Stimulated activated CD8-positive, alpha-beta memory T cell treated with anti-CD3 and anti-CD28 coated beads, Interleukin-4, amount 100 ng/mL, for 4 hours (primary cell): ENCODE results near the gene TAS2R42.

Experiments
- DNase-seq, 2 donors: peaks; one replicate each; pipeline ENCODE4 v3.0.0-alpha.2; 2020; ENCODE audit warnings: low read depth in 2 of 2, low spot score in 1 of 2

The TAS2R42 gene, protein sequence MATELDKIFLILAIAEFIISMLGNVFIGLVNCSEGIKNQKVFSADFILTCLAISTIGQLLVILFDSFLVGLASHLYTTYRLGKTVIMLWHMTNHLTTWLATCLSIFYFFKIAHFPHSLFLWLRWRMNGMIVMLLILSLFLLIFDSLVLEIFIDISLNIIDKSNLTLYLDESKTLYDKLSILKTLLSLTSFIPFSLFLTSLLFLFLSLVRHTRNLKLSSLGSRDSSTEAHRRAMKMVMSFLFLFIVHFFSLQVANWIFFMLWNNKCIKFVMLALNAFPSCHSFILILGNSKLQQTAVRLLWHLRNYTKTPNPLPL

DNA sequence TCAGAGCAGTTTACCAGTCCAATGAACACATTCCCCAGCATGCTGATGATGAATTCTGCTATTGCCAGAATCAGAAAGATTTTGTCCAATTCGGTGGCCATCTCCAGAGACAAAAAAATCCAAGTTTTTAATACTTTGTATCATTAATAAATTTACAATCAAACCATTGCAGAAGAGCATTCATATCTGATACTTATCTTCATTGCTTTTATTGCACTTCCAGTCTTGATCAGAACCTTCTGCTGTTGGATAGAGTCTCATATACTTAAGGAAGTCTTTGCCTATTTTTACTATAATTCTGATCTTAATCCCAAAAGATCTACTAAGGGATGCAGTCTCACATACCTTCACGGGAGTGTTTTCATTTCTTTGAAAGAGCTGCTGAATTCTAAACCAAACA lies at the start of gene TAS2R42:
Gene TAS2R42, minus strand, starts transcription at position 101 of the 400 bp plus-strand sequence. Its CDS starts 0 bp downstream, at position 101.
- DNase-seq, result no peak

DNA sequence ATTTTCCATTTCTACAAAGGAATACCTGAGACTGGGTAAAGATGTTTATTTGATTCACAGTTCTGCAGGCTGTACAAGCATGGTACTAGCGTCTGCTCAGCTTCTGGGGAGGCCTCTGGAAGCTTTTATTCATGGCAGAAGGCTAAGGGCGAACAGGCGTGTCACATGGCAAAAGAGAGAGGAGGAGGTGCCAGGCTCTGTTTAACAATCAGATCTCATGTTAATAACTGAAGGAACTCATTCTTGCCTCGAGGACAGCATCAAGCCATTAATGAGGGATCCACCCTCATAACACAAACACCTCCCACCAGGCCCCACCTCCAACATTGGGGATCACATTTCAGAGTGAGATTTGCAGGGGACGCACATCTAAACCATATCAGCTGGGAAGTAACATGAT lies 46.8 kb upstream of the TAS2R42 start:
- DNase-seq, result no peak

DNA sequence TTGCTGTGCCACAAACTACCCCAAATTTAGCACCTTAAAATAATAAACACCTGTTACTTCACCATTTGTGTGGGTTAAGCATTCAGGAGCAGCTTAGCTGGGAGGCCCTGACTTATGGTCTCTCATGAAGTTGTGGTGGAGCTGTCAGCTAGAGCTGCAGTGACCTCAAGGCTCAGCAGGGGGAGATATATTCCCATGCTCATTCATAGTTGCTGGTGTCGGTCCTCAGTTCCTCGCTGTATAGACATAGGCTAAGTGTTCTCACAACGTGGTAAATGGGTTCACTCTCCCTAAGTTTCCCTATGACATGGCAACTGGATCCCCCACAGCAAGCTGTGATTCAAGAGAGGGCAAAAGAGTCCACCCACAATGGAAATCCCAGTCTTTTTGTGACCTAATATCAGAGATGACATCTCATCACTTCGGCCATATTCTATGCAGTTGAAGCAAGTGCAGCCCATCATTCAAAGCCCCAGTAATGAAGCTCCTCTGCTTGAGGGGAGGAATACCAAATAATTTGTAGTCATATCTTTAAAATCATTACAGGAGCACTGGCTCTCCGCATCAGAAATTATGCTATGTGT lies 41.7 kb upstream of the TAS2R42 start:
- no peak for DNase-seq

DNA sequence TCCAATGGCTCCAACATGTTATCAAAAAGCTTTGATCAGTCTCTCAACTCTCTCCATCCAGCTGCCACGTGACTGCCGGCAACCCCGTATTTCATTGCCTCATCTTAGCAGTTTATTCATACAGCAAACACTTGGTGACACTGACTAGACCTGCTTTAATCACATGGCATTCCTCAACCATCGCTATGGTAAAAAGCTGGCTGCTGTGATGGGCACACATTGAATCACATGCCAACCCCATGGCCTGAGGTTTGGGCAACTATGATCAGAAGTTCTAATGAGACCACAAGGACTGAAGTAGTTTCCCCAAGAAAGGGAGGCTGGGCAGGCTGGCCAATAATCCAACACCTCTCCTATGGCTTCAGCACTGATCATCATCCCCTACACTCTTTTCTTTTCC lies 40.6 kb upstream of the TAS2R42 start:
- DNase-seq, result no peak

DNA sequence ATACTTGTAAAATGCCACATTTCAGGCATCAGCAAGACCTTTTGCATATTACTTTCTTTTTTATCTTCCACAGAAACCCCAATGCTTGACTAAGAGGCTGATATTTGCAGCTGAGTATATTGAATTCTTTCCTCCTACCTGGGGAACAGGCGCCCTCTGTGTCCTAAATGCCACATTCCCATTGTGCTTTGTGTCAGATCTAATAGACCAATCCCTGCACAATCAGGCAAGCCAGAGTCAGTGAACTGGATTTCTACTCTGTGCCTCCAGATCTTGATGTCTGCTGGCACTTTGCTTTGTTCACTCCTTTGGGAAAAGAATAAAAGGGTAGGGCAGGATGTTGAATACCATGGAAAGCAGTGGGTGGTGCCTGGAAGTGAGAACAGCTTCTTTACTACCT lies 22.4 kb upstream of the TAS2R42 start:
- DNase-seq, result no peak

DNA sequence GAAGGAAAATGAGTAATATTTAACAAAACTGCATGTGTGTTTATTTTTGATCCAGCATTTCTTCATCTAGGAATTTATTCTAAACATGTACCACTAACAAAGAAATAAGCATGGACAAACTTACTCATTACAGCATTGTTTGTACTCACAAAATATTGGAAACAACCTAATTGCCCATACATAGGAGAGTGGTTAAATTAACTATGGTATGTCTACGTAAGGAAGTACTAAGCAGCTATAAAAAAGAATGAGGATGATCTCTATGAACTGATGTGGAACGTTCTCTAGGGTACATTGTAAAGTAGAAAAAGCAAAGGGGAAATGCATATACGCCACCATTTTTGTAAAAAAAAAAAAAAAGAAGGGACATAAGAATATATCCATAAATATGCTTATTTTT lies 17.4 kb upstream of the TAS2R42 start:
- no peak for DNase-seq

DNA sequence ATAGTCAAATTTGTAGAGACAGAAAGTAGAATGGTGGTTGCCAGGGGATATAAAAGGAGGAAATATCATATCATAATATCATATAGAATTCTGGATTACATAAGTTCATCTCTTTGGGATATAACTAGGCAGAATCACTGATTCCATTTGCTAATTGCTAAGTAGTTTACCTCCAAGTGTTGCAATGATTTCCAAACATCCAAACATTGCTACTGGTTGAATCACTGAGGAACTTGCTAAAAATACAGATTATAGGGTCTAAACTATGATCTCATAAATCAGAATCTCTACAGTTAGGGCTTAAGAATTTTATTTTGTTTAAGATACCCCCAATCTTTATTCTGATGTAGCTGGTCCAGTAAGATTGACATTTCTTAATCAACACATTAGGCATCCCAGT lies 16.1 kb upstream of the TAS2R42 start:
- DNase-seq, result no peak

DNA sequence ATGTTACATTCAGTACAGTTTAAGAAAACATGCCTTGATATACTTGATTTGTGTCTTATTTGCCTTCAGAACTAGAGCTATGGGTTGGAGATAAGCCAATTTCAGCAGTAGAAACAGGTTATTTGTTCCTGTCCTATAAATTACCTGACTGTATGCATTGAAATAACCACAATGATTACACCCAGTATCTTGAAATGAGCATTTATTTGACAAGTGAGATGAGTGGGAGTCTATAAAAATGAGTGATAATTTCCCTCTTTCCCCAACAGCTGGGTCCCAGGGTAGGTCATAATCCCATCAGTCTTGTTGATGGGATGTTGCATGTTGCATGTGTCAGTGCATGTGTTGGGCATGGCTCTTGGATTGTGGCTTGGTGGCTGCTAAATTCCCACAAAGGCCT lies 3.7 kb downstream of the TAS2R42 start:
- no peak for DNase-seq

DNA sequence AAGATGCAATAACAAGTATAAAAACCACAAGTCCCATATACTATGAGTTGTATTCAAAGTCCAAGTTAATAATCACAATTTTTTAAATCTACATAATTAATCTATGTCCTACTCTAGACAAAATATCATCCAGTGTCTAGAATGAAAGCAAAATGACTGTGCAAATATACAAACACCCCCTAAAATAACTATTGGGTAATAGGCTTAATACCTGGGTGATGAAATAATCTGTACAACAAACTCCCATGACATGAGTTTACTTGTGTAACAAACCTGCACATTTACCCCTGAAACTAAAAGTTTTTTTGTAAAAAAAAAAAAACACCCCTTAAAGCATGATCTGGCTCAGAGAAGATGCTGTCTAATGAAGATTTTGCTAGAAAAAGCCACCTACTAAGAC lies 4.2 kb downstream of the TAS2R42 start:
- DNase-seq, result no peak

DNA sequence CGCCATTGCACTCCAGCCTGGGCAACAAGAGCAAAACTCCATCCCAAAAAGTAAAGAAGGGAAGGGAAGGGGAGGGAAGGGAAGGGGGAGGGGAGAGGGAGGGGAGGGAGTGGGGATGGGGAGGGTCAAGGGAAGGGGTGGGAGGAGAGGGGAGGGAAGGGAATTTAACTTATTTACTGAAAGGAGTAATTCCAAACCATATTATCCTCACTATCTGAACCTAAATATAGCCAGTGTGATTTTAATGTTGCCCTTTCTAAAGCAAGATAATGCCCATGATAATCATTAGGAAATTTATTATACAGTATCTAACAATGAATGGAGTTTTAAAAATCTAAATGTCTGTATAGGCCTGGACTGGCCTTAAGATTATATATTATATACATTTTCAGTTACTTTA lies 8.5 kb downstream of the TAS2R42 start:
- DNase-seq, result no peak

DNA sequence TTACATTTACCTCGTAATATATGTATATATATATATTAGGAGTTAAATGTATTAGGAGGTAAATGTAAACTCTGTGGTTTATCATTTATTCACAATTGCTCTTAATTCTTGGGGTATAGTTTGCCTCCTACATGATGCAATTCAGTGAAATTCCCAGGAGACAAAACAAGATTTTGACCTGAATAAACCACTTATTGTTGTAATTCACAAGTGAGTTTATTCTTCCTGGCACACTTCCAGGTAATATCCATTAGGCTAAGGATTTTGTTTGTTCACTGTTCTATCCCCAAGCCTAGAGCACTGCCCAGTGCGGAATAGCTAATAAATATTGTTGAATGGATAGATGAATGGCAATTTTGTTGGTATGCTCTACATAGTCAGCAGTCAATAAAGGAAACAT lies 12.7 kb downstream of the TAS2R42 start:
- no peak for DNase-seq

DNA sequence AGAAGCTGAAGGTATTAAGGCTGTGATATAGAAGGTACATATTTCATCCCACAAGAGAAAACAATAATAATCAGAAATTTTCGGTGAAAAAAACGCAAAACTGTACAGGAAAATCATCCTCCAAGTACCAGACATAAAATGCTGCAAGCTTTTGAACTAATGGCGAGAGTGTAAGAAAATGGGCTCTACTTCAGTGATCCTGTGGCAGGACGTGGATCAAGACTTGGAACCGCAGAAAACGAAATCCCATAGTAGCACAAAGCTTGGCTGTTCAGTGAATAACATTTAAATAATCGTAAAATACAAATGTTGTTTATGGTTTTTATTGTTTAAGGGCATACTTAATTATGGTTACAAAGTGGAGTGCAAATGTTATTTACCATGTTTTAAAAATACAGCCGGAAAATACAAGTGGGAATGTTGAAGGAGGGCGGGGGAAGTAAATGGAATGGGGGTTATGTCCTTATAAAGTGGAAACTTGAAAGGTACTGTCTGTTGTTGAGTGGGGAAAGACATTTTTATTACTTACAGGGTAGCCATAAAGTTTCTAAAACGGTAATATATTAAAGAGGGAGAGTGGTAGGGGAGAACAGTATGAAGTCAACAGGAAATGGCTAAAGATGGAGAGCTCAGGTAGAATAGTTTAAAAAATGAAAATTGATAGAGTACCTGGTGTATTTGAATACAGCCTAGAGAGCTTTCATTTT lies 14.6 kb downstream of the TAS2R42 start:
- DNase-seq, result no peak

DNA sequence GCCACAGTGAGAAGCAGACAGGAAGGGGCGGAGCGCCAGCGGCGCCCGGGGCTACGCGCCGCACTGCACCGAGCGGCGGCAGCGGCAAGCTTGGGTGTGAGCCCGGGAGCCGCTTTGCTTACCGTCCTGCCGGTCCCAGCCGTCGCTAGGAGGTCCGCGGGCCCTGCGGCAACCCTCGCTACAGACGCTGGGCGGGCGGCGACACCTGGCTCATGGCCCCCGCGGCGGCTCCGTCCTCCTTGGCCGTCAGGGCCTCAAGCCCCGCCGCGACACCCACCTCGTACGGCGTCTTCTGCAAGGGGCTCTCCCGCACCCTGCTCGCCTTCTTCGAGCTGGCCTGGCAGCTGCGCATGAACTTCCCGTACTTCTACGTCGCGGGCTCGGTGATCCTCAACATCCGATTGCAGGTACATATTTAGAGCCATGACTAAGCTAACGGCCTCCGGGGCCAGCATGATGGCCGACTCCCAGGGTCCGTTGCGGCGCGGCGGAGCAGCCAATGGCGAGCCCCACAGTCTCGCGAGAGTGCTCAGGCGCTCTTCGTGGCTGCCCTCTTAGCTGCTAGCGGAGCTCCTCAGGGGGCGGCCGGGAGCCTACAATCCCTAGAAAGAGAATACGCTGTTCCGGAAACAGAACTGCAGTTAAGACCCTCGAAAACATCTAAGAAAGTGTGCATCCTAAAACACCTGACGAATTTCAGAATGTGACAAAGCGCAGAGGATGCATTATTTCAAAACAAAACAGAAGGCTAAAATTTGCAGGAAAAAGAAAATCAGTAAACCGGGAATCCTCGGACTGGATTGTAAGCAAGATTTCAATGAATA lies 15.4 kb downstream of the TAS2R42 start, which contains the start of gene SMIM10L1:
Gene SMIM10L1, plus strand, starts transcription at position 50 of the 824 bp plus-strand sequence. Its CDS starts 163 bp downstream, at position 213.
- DNase-seq, result peak; percentile 64 to 76

DNA sequence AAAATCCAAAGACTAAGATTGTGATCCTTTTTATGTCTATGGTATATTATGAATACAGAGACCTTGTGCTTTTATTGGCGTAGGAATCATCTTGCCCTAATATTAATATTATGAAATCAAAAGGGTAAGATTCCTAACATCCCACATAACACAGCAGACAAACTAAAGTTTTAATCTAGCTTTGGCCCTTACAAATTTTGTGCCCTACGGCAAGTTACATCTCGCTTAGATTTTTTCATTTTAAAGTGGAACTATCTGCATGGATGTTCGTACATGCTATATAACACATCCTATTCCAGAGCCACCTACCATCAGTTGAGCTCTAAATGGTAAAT lies 16.0 kb downstream of the TAS2R42 start:
- no peak for DNase-seq

DNA sequence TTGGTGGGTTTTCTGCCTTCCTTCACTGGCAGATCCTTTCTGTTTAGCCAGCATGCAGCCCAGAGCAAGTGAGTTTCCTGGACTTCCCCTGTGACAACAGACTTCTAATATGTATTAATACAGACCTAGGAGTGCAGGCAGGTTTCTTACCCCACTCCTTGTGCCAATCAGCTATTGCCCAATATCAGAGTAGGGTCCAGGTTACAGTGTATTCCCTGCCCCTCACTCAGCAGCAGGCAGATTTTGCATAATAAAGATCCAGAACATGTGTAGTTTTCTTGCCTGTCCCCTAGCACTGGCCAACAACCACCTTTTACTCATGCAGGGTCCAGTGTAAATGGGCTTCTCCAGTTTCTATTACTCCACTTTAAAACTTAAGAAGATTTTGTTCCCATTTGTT lies 20.4 kb downstream of the TAS2R42 start:
- DNase-seq, result no peak

DNA sequence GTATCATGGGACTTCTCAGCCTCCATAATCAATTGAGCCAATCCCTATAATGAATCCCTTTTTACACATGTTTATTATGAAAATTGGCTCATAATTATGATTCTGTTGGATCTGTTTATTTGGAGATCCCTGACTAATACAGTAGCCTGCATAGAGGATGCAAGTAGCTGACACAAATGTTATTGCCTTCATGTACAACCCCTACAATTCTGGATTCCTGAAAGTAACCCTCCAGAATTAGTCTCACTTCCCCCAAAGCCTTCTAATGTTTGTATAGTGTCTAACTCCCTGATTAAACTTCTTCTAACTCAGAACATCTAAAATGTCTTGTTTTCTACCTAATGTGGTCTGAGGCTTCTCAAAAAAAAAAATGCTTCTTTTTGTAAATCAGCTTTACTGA lies 22.4 kb downstream of the TAS2R42 start:
- no peak for DNase-seq

DNA sequence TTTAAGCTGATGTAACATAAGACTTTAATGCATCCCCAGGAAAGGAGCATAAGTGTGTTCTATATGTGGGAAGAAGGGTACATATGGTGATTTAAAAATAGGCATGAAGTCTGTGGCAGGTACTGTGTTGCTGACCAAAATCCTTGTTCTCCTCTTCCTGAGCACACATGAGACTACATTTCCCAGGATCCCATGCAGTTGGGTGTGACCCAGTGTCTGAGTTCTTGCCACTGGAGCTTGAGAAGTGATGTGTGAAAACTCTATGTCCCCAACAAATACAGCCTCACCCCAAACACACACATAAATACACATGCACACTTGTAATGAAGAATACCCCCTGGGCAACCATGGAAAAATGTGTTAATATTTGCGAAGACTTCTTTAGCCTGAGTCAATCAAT lies 24.2 kb downstream of the TAS2R42 start:
- no peak for DNase-seq

DNA sequence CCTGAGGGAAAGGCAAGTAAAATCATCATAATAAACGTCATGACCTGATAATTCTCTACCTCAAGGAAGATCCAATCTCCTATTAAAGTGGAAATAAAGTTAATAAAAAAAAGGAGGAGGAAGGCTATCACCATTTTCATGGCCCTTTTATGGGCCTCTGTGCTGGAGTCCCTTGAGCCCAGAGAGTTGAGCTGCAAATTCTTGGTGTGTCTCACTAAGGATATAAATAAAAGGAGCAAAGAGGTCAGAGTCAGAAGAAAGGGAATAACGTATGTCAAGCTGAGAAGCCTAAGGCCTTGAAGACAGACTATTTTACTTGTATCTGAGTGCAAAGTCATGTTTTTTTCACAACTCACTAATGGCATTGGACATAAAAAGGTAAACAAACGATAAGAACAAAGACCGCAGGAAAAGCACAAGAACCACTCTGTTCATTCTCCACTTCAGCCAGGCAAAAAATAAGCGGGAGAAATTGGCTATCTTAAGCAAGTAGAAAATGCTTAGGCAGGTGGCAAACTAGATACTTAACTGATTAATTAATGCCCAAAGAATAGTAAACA lies 27.8 kb downstream of the TAS2R42 start:
- no peak for DNase-seq

DNA sequence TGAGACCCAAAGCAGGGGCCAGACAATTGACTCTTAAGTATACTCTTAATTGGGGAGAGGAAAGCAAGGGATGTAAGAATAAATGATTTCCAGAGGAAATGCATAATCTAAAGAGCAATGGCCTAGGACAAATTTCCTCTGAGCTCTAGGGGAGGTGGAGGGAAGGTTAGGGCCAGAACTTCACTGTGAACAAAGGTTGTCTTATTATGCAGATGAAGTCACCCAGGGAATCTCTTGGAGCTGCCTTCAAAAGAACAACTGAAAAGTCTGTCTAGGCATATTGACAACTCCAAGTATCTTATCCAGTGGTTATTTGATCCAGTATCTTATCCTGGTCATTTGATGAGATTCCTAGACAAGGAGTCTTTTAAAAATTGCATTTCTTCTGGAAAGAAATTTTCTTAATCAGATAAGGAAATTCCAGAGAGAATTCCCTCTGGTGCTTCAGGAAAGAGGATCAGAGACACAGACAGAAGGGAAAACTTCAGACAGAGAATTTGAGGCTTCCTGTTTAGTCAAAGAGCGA lies 32.3 kb downstream of the TAS2R42 start:
- DNase-seq, result no peak

DNA sequence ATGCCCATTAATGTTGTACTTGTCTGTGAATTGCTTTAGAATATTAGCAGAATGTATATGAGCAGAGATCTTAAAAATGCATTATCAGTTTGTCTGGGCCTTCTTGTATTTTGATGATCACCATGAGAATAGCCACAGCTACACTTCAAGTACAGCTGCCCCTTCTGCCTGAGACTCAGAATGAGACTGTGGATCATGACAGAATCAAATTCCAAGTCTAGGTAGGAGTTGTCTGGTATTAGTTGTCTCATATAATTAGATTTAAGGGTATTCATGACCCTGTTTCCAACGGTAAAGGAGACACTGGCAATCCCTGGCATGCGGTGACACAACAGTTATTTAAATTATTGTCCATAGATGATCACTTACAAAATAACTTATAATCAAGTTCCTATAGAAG lies 34.0 kb downstream of the TAS2R42 start:
- DNase-seq, result no peak

DNA sequence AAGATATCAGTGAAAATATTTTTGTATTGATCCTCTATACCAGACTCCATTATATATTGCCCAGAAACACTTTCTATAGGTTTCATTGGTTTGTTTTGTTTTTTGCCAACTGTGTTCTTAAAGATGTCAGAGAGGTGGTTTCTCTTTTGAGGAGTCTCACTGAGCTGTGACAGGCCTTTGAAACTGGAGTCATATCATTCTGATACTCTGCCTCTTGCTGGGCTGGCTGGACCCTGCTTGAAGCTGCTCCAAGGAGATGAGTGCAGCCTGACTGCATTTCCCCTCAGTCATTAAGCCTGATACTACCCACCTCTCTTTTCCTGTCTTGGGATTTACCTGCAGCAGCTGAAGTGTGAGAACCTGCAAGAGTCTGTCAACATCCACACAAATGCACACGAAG lies 35.9 kb downstream of the TAS2R42 start:
- no peak for DNase-seq
